ENCODE data around the gene SLC10A7.

Gene SLC10A7

GRCh38 chr4:146222313-146222712 lies 299.4 kb downstream of the SLC10A7 start:
- peak; percentile 66 for ATAC-seq
- no peak for TF ChIP-seq ZFP3 (CRISPR knock-in tag; IDR thresholded peaks at IDR 0.05)
- TF ChIP-seq ZNF8 (CRISPR knock-in tag; IDR thresholded peaks at IDR 0.05) = no peak
- TF ChIP-seq ZNF70 (CRISPR knock-in tag; IDR thresholded peaks at IDR 0.05) = no peak
- no peak for TF ChIP-seq ISL1 (CRISPR knock-in tag; IDR thresholded peaks at IDR 0.05)
- no peak for TF ChIP-seq PPARA (CRISPR knock-in tag; IDR thresholded peaks at IDR 0.05; ENCODE audit: borderline replicate concordance)
- no peak for TF ChIP-seq TOX (CRISPR knock-in tag; IDR thresholded peaks at IDR 0.05; ENCODE audit: borderline replicate concordance)
- no peak for TF ChIP-seq ZNF565 (CRISPR knock-in tag; conservative IDR thresholded peaks at IDR 0.05; ENCODE audit: low read depth)
- TF ChIP-seq, protein P1, sequence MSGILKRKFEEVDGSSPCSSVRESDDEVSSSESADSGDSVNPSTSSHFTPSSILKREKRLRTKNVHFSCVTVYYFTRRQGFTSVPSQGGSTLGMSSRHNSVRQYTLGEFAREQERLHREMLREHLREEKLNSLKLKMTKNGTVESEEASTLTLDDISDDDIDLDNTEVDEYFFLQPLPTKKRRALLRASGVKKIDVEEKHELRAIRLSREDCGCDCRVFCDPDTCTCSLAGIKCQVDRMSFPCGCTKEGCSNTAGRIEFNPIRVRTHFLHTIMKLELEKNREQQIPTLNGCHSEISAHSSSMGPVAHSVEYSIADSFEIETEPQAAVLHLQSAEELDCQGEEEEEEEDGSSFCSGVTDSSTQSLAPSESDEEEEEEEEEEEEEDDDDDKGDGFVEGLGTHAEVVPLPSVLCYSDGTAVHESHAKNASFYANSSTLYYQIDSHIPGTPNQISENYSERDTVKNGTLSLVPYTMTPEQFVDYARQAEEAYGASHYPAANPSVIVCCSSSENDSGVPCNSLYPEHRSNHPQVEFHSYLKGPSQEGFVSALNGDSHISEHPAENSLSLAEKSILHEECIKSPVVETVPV (CRISPR knock-in tag; IDR thresholded peaks at IDR 0.05) = no peak
- no peak for TF ChIP-seq ARNTL (CRISPR knock-in tag; IDR thresholded peaks at IDR 0.05; ENCODE audit: borderline replicate concordance, low read depth)

DNA sequence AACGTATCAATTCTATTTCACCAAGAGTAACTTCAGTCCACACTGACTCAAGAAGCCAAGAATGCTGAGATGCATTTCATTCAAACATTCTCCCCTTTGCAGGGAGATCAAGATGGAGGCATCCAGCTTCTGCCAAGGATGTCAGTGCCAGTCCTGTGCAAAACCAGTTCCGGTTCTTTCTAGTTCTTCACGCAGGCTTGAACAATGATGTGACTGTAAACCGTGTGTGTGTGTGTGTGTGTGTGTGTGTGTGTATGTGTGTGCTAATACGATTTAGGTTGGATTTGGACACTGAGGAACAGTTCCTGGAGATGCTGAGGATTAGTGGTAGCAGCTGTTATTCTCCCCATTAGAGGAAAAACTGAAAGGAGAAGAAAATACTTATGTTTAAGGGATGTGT lies 307.5 kb downstream of the SLC10A7 start, which contains the start of gene REELD1:
REELD1 (plus strand) TSS at position 301 of the 400 bp plus-strand sequence. CDS start 2,415 bp downstream, outside the sequence.
- no peak for ATAC-seq

DNA sequence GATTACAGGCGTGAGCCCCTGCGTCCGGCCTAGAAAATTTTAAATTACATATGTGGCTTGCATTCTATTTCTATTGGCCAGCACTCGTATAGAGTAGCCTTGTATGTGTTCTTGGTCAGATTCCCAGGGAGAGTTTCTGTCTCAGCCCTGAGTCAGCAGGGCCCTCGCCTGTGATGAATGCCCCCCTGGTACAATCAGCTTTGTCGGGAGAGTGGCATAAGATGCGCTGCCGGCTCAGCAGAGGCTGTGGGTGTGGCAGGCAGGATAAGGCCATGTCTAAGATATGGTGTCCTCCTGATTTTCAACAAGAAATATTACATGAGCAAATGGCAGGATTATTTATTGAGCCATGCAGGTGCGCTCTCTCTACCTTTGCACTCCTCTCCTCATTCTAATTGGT lies 309.0 kb downstream of the SLC10A7 start:
- no peak; the same call in 2 of the 3 replicates for ATAC-seq
- TF ChIP-seq GLIS3 (CRISPR knock-in tag; IDR thresholded peaks at IDR 0.05) (no peak), PPARA (CRISPR knock-in tag; IDR thresholded peaks at IDR 0.05; ENCODE audit: borderline replicate concordance) (no peak), ISL1 (CRISPR knock-in tag; IDR thresholded peaks at IDR 0.05) (no peak), ESRRG (CRISPR knock-in tag; IDR thresholded peaks at IDR 0.05) (no peak), ZC3H10 (CRISPR knock-in tag; IDR thresholded peaks at IDR 0.05) (no peak), ZFP30 (CRISPR knock-in tag; IDR thresholded peaks at IDR 0.05) (no peak), ARNTL (CRISPR knock-in tag; IDR thresholded peaks at IDR 0.05; ENCODE audit: borderline replicate concordance, low read depth) (no peak), SNAI2 (CRISPR knock-in tag; IDR thresholded peaks at IDR 0.05) (no peak), ZFP3 (CRISPR knock-in tag; IDR thresholded peaks at IDR 0.05) (no peak)
- TF ChIP-seq, protein P2, sequence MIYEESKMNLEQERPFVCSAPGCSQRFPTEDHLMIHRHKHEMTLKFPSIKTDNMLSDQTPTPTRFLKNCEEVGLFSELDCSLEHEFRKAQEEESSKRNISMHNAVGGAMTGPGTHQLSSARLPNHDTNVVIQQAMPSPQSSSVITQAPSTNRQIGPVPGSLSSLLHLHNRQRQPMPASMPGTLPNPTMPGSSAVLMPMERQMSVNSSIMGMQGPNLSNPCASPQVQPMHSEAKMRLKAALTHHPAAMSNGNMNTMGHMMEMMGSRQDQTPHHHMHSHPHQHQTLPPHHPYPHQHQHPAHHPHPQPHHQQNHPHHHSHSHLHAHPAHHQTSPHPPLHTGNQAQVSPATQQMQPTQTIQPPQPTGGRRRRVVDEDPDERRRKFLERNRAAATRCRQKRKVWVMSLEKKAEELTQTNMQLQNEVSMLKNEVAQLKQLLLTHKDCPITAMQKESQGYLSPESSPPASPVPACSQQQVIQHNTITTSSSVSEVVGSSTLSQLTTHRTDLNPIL (CRISPR knock-in tag; IDR thresholded peaks at IDR 0.05; ENCODE audit: low read depth) = no peak

More for the DNA sequence above, 307.5 kb downstream of the SLC10A7 start, which contains the start of gene REELD1:
- no peak for TF ChIP-seq CSDC2 (CRISPR knock-in tag; IDR thresholded peaks at IDR 0.05)
- TF ChIP-seq BACH2 (CRISPR knock-in tag; IDR thresholded peaks at IDR 0.05; ENCODE audit: borderline replicate concordance) = no peak
- TF ChIP-seq ZNF565 (CRISPR knock-in tag; conservative IDR thresholded peaks at IDR 0.05; ENCODE audit: low read depth) = no peak
- TF ChIP-seq PPARA (CRISPR knock-in tag; IDR thresholded peaks at IDR 0.05; ENCODE audit: borderline replicate concordance) = no peak
- TF ChIP-seq GLIS3 (CRISPR knock-in tag; IDR thresholded peaks at IDR 0.05) = no peak
- no peak for TF ChIP-seq SNAI2 (CRISPR knock-in tag; IDR thresholded peaks at IDR 0.05)
- TF ChIP-seq, protein P1 (CRISPR knock-in tag; IDR thresholded peaks at IDR 0.05) = no peak
- TF ChIP-seq ARNTL (CRISPR knock-in tag; IDR thresholded peaks at IDR 0.05; ENCODE audit: borderline replicate concordance, low read depth) = no peak
- TF ChIP-seq TOX (CRISPR knock-in tag; IDR thresholded peaks at IDR 0.05; ENCODE audit: borderline replicate concordance) = no peak
- TF ChIP-seq, protein P3, sequence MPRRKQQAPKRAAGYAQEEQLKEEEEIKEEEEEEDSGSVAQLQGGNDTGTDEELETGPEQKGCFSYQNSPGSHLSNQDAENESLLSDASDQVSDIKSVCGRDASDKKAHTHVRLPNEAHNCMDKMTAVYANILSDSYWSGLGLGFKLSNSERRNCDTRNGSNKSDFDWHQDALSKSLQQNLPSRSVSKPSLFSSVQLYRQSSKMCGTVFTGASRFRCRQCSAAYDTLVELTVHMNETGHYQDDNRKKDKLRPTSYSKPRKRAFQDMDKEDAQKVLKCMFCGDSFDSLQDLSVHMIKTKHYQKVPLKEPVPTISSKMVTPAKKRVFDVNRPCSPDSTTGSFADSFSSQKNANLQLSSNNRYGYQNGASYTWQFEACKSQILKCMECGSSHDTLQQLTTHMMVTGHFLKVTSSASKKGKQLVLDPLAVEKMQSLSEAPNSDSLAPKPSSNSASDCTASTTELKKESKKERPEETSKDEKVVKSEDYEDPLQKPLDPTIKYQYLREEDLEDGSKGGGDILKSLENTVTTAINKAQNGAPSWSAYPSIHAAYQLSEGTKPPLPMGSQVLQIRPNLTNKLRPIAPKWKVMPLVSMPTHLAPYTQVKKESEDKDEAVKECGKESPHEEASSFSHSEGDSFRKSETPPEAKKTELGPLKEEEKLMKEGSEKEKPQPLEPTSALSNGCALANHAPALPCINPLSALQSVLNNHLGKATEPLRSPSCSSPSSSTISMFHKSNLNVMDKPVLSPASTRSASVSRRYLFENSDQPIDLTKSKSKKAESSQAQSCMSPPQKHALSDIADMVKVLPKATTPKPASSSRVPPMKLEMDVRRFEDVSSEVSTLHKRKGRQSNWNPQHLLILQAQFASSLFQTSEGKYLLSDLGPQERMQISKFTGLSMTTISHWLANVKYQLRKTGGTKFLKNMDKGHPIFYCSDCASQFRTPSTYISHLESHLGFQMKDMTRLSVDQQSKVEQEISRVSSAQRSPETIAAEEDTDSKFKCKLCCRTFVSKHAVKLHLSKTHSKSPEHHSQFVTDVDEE (CRISPR knock-in tag; IDR thresholded peaks at IDR 0.05) = no peak
- TF ChIP-seq TCF4 (CRISPR knock-in tag; IDR thresholded peaks at IDR 0.05; ENCODE audit: borderline replicate concordance) = no peak
- TF ChIP-seq, protein P4, sequence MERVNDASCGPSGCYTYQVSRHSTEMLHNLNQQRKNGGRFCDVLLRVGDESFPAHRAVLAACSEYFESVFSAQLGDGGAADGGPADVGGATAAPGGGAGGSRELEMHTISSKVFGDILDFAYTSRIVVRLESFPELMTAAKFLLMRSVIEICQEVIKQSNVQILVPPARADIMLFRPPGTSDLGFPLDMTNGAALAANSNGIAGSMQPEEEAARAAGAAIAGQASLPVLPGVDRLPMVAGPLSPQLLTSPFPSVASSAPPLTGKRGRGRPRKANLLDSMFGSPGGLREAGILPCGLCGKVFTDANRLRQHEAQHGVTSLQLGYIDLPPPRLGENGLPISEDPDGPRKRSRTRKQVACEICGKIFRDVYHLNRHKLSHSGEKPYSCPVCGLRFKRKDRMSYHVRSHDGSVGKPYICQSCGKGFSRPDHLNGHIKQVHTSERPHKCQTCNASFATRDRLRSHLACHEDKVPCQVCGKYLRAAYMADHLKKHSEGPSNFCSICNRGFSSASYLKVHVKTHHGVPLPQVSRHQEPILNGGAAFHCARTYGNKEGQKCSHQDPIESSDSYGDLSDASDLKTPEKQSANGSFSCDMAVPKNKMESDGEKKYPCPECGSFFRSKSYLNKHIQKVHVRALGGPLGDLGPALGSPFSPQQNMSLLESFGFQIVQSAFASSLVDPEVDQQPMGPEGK (CRISPR knock-in tag; IDR thresholded peaks at IDR 0.05; ENCODE audit: borderline replicate concordance) = no peak
- no peak for TF ChIP-seq ZFP3 (CRISPR knock-in tag; IDR thresholded peaks at IDR 0.05)
- no peak for TF ChIP-seq ZFP30 (CRISPR knock-in tag; IDR thresholded peaks at IDR 0.05)
- no peak for TF ChIP-seq ZNF8 (CRISPR knock-in tag; IDR thresholded peaks at IDR 0.05)
- no peak for TF ChIP-seq ZC3H10 (CRISPR knock-in tag; IDR thresholded peaks at IDR 0.05)
- TF ChIP-seq ISL1 (CRISPR knock-in tag; IDR thresholded peaks at IDR 0.05) = no peak
